HepG2 (cell line): ENCODE measurements around the gene PREX1. TPM values are rescaled to one million over a fixed set of nuclear protein-coding genes. Genes with fewer than 3 reads are reported as not detected.
A peak's percentile ranks its signal among the peaks of the same experiment; 100 is the strongest.

ENCODE experiments used
- ATRX ChIP-seq: sonication (generic); formaldehyde crosslinking; IDR thresholded peaks from 2 replicates; pipeline ENCODE4 v1.4.0; 2020; ENCODE audit warnings: missing genetic modification reagents, borderline replicate concordance
- CREBL2 ChIP-seq: sonication (generic); formaldehyde crosslinking; IDR thresholded peaks from 2 replicates; pipeline ENCODE4 v1.8.1; 2023; ENCODE audit warnings: missing genetic modification reagents, mild to moderate bottlenecking, borderline replicate concordance
- FOSL1 ChIP-seq: sonication (generic); formaldehyde crosslinking; IDR thresholded peaks from 2 replicates; pipeline ENCODE4 v1.9.0; 2021; ENCODE audit warnings: missing genetic modification reagents, borderline replicate concordance
- HMGXB4 ChIP-seq, 2 experiments: sonication (generic) in 1 of 2; formaldehyde crosslinking in 1 of 2; IDR thresholded peaks; 2 replicates each; pipeline versions ENCODE4 v1.4.0 to v1.6.1; 2018 to 2020; ENCODE audit warnings: missing genetic modification reagents in 2 of 2, borderline replicate concordance in 1 of 2, low read depth in 1 of 2, mild to moderate bottlenecking in 1 of 2, missing biosample characterization in 1 of 2
- HOXA5 ChIP-seq: sonication (generic); formaldehyde crosslinking; IDR thresholded peaks from 2 replicates; pipeline ENCODE4 v1.4.0; 2020; ENCODE audit warnings: missing genetic modification reagents
- KDM2A ChIP-seq: sonication (generic); formaldehyde crosslinking; IDR thresholded peaks from 2 replicates; pipeline ENCODE4 v1.4.0; 2020; ENCODE audit warnings: low read depth, missing genetic modification reagents, borderline replicate concordance
- NR0B2 ChIP-seq: sonication (generic); formaldehyde crosslinking; IDR thresholded peaks from 2 replicates; pipeline ENCODE4 v1.4.0; 2020; ENCODE audit warnings: mild to moderate bottlenecking, missing genetic modification reagents
- NR2C2 ChIP-seq: sonication (generic); formaldehyde crosslinking; IDR thresholded peaks from 2 replicates; pipeline ENCODE4 v1.4.0; 2020; ENCODE audit warnings: missing genetic modification reagents, mild to moderate bottlenecking, moderate library complexity, borderline replicate concordance
- PATZ1 ChIP-seq: sonication (generic); formaldehyde crosslinking; IDR thresholded peaks from 2 replicates; pipeline ENCODE4 v1.4.0; 2020; ENCODE audit warnings: missing genetic modification reagents
- POLR2AphosphoS2 ChIP-seq: IDR thresholded peaks from 2 replicates; pipeline ENCODE4 v1.6.1; 2011; ENCODE audit warnings: low read depth, low read length, improper control_type of control experiment
- TBL1XR1 ChIP-seq: fragments of 150-350 bp; IDR thresholded peaks from 2 replicates; pipeline ENCODE4 v1.6.1; 2014; ENCODE audit warnings: borderline replicate concordance, low read length; ENCODE audit not compliant: partially characterized antibody
- UBTF ChIP-seq: sonication (generic); formaldehyde crosslinking; IDR thresholded peaks from 2 replicates; pipeline ENCODE4 v1.4.0; 2020; ENCODE audit warnings: mild to moderate bottlenecking, missing genetic modification reagents
- ZBTB21 ChIP-seq: sonication (generic); formaldehyde crosslinking; IDR thresholded peaks from 2 replicates; pipeline ENCODE4 v1.4.0; 2020; ENCODE audit warnings: missing genetic modification reagents
- ZBTB38 ChIP-seq: sonication (generic); formaldehyde crosslinking; IDR thresholded peaks from 2 replicates; pipeline ENCODE4 v1.5.1; 2020; ENCODE audit warnings: mild to moderate bottlenecking, missing genetic modification reagents
- ZBTB7A ChIP-seq: sonication (generic); formaldehyde crosslinking; IDR thresholded peaks from 2 replicates; pipeline ENCODE4 v1.8.0; 2022; ENCODE audit warnings: mild to moderate bottlenecking, missing genetic modification reagents
- ZGPAT ChIP-seq: IDR thresholded peaks from 2 replicates; pipeline ENCODE4 v1.6.1; 2016; ENCODE audit warnings: mild to moderate bottlenecking
- ZNF235 ChIP-seq: sonication (generic); formaldehyde crosslinking; IDR thresholded peaks from 2 replicates; pipeline ENCODE4 v1.8.1; 2023; ENCODE audit warnings: mild to moderate bottlenecking, missing genetic modification reagents, borderline replicate concordance
- ZNF564 ChIP-seq: sonication (generic); formaldehyde crosslinking; IDR thresholded peaks from 2 replicates; pipeline ENCODE4 v1.8.1; 2023; ENCODE audit warnings: mild to moderate bottlenecking, missing genetic modification reagents
- ZNF629 ChIP-seq: sonication (generic); formaldehyde crosslinking; conservative IDR thresholded peaks from 2 replicates; pipeline ENCODE4 v1.5.0; 2020; ENCODE audit warnings: missing genetic modification reagents
- polyA plus RNA-seq, 8 experiments: library from polyadenylated mRNA; depleted of rRNA in 3 of 8; stranded (reverse) in 7 of 8; unstranded in 1 of 8; fragments of >200 nt; fragmentation: Illumina TruSeq in 4 of 8; extraction: Trizol in 4 of 8; gene quantifications; 2 replicates each; pipeline versions ENCODE4 v1.2.1 to v1.2.3, GENCODE V29; 2011 to 2016; ENCODE audit warnings: low read depth in 4 of 8, missing spikeins in 1 of 8, mixed read lengths in 1 of 8; ENCODE audit not compliant: insufficient read depth in 1 of 8
- total RNA-seq, 5 experiments: library from RNA; depleted of rRNA; stranded (reverse); fragments of >200 nt; fragmentation: Illumina TruSeq; extraction: Trizol; gene quantifications; 2 replicates each; pipeline ENCODE4 v1.2.3, GENCODE V29; 2016; ENCODE audit warnings: low read depth in 1 of 5

The PREX1 gene
- total and polyA plus RNA-seq, 2 of the 13 experiments (the other 11 are each of a cell fraction or from before 2014, with no cell fraction given), result 0.02 to 0.04 TPM

GRCh38 chr20:48723308-48724264 is 104.2 kb downstream of the PREX1 start (continued):
- TF ChIP-seq TBL1XR1, result no peak
- no peak for TF ChIP-seq ZBTB7A (CRISPR knock-in tag)
- TF ChIP-seq FOSL1 (CRISPR knock-in tag), result no peak
- no peak for TF ChIP-seq POLR2AphosphoS2
- TF ChIP-seq ATRX, result no peak
- peak; percentile 47; the same call in 1 of the 2 replicates for TF ChIP-seq KDM2A (CRISPR knock-in tag)
- 0 out of 2 replicates have a peak, but pooled peaks have one; percentile 38 for TF ChIP-seq ZGPAT (CRISPR knock-in tag)
- no peak for TF ChIP-seq ZNF629 (CRISPR knock-in tag)
- no peak for TF ChIP-seq ZNF564
- TF ChIP-seq HMGXB4 (CRISPR knock-in tag; IDR thresholded peaks at IDR 0.05; ENCODE audit: borderline replicate concordance in 1 of 2, low read depth in 1 of 2), result peak; percentile 70 to 88
- TF ChIP-seq ZBTB21 (CRISPR knock-in tag), result no peak; the same call in 1 of the 2 replicates
- TF ChIP-seq NR2C2 (CRISPR knock-in tag), result peak; percentile 40; the same call in 1 of the 2 replicates
- TF ChIP-seq NR0B2 (CRISPR knock-in tag), result no peak
- no peak for TF ChIP-seq HOXA5 (CRISPR knock-in tag)
- TF ChIP-seq CREBL2, result no peak
- TF ChIP-seq PATZ1 (CRISPR knock-in tag), result peak; percentile 81
- peak; percentile 78; the same call in 1 of the 2 replicates for TF ChIP-seq UBTF (CRISPR knock-in tag)
- TF ChIP-seq ZBTB38 (CRISPR knock-in tag), result no peak; the same call in 1 of the 2 replicates
- no peak for TF ChIP-seq ZNF235 (CRISPR knock-in tag)
